Measurements from ENCODE around the gene SLC25A48.

DNA sequence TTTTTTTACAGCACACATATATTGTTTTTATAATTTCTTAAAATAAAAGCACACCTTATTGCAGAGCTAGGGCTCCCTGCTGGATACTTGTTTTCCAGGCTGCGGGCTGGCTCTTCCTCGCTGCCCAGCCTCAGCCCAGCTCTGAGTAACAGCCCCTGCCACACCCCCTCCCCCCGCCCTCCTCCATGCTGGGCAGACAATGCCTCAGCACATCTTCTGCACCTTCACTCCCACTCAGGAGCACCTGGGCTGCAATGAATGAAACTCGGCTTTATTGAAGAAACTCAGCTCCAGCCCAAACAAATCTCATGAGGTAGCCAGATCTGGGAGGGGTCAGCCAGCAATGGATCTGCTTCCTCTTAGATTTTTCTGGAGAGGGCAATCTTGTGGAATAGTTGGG lies 51.7 kb downstream of the SLC25A48 start:
- TF ChIP-seq POLR2A (IDR thresholded peaks at IDR 0.05) = no peak
- TF ChIP-seq, protein P1, sequence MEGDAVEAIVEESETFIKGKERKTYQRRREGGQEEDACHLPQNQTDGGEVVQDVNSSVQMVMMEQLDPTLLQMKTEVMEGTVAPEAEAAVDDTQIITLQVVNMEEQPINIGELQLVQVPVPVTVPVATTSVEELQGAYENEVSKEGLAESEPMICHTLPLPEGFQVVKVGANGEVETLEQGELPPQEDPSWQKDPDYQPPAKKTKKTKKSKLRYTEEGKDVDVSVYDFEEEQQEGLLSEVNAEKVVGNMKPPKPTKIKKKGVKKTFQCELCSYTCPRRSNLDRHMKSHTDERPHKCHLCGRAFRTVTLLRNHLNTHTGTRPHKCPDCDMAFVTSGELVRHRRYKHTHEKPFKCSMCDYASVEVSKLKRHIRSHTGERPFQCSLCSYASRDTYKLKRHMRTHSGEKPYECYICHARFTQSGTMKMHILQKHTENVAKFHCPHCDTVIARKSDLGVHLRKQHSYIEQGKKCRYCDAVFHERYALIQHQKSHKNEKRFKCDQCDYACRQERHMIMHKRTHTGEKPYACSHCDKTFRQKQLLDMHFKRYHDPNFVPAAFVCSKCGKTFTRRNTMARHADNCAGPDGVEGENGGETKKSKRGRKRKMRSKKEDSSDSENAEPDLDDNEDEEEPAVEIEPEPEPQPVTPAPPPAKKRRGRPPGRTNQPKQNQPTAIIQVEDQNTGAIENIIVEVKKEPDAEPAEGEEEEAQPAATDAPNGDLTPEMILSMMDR (IDR thresholded peaks at IDR 0.05) = no peak
